ENCODE results near the gene SULT1A2.
"Not testable (repeated sequence)": the region's sequence is repeated elsewhere in the genome, so short reads cannot be mapped to it uniquely, and the experiment has no call there.

DNA sequence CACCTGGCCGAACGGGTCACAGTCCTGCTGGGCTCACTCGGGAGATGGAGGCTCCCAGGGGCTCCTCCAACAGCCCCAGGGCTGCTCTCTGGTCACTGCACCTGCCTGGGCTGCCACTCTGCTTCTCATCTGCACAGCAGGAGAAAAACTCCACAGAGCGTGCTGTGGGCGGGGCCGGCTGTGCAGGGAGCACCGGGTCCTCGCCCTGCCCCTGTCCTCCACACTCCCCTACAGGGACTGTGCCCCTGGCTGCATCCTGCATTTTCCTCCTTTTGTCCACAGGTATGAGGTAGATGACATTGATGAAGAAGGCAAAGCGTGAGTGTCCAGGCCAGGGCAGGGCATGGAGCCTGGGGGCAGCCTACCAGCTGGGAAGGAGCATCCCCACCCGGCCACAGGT, 5.2 kb upstream of the SULT1A2 start:
- TF ChIP-seq, protein P1, sequence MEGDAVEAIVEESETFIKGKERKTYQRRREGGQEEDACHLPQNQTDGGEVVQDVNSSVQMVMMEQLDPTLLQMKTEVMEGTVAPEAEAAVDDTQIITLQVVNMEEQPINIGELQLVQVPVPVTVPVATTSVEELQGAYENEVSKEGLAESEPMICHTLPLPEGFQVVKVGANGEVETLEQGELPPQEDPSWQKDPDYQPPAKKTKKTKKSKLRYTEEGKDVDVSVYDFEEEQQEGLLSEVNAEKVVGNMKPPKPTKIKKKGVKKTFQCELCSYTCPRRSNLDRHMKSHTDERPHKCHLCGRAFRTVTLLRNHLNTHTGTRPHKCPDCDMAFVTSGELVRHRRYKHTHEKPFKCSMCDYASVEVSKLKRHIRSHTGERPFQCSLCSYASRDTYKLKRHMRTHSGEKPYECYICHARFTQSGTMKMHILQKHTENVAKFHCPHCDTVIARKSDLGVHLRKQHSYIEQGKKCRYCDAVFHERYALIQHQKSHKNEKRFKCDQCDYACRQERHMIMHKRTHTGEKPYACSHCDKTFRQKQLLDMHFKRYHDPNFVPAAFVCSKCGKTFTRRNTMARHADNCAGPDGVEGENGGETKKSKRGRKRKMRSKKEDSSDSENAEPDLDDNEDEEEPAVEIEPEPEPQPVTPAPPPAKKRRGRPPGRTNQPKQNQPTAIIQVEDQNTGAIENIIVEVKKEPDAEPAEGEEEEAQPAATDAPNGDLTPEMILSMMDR (conservative IDR thresholded peaks at IDR 0.05; ENCODE audit: low read depth, low read length) = not testable (repeated sequence)
- not testable (repeated sequence) for TF ChIP-seq EZH2 (IDR thresholded peaks at IDR 0.05; ENCODE audit: low read length, unreplicated experiment)

All from PC-3 (cell line).